ENCODE data around the gene SUN1.

Gene SUN1

DNA sequence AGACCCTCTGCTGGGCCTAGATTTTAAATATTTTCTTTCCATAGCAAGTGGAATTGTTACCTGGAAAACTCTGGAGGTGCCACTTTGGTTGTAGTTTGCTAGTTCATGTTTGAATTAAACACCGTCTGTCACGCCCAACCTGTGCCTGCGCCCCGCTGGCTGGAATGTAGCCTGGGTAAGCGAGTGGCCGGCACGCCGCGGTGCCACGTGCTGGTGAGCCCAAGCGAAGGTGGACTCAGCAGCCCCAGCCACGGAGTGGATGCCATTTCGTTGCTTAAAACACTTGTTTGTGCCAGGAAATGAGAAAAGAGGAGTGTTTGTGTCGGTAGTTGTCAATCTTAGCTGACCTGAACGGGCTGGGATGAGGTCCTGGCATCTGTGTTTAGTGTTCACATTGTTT, 46.8 kb downstream of the SUN1 start:
- DNase-seq: no peak

DNA sequence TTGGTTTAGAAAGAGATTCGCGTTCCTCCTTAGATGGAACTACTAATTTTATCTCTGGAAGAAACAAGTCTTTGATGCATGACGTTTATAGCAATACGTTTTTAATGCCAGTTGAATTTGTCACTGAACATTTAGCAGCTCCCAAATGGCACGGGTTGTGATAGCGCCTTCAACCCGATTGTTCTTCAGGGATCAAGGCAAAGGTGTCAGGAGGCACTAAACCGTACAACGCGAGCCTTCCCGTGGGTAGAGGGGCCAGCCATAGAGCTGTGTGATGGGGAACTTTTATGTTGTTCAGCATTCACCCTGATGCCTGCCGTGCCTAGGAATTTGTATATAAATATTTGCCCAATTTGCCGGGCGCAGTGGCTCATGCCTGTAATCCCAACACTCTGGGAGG, 47.4 kb downstream of the SUN1 start:
- DNase-seq: no peak

DNA sequence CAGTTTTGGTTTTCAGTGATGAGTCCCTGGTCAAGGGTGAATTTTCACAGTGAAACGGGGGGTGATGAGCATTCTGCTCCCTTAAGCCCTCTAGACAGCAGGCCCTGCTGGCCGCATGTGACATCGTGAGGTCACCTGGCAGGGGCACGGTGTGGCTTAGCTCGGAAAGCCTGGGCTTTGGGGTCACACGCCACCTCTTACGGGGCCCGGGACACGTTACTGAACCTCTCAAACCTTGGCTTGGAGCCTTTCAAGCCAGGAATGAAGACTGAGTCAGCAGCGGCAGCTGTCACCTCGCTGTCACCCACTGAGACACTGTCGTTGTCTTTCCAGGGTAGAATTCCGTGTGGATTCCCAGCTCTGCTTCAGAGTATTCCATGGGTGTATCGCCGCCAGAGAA, 48.2 kb downstream of the SUN1 start:
- no peak for DNase-seq

DNA sequence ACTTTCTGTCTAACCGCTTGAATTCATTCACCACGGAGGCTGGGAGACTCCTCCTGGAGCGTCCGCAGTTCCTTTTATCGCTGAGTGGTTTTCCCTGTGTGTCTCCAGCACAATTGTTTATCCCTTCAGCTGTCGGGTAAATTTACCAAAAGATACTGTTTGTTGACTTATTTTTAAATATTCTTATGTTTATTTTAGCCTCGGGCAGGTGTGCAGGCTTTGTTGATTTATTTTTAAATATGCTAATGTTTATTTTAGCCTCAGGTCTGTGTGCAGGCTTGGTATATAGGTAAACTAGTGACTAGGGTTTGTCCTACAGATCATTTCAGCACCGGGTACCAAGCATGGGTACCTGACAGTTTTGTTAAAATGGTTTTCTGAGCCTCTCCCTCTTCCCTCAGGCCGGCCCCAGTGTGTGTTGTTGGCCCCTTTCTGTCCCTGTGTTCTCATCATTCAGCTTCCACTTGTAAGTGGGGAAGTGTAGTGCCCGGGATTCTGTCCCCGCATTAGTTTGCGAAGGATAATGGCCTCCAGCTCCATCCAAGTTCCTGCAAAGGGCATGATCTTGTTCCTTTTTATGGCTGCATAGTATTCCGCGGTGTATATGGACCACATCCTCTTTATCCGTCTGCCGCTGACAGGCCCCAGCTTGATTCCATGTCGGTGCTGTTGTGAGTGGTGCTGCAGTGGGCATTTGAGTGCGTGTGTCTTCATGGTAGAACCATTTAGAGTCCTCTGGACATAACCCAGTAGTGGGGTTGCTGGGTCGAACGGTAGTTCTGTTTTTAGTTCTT, 49.4 kb downstream of the SUN1 start:
- no peak for DNase-seq

DNA sequence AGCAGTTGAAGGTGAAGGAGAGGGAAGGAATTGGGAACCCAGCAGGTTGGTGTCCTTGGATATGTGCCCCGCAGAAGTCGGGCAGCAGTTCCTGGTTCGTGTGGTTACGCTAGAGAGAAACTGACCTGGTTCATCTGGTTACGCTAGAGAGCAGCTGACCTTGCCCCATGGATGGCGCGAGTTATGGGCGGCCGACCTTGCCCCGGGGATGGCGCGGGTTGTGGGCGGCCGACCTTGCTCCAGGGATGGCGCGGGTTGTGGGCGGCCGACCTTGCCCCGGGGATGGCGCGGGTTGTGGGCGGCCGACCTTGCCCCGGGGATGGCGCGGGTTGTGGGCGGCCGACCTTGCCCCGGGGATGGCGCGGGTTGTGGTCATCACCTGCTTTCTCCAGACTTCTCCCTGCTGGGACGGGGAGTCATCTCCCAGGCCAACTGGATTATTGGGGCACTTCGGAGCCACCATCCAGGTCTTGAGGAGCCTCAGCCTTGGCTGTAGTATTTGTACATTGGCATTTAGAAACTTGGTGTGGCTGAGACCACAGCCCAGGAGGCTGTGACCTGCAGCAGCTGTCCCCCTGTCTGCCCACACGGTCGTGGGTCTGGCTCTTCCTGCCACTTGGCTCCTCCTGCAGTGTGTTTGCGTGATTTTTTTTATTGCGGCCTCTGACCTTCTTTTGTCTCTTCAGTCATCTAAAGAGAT, 50.2 kb downstream of the SUN1 start:
- DNase-seq: no peak

DNA sequence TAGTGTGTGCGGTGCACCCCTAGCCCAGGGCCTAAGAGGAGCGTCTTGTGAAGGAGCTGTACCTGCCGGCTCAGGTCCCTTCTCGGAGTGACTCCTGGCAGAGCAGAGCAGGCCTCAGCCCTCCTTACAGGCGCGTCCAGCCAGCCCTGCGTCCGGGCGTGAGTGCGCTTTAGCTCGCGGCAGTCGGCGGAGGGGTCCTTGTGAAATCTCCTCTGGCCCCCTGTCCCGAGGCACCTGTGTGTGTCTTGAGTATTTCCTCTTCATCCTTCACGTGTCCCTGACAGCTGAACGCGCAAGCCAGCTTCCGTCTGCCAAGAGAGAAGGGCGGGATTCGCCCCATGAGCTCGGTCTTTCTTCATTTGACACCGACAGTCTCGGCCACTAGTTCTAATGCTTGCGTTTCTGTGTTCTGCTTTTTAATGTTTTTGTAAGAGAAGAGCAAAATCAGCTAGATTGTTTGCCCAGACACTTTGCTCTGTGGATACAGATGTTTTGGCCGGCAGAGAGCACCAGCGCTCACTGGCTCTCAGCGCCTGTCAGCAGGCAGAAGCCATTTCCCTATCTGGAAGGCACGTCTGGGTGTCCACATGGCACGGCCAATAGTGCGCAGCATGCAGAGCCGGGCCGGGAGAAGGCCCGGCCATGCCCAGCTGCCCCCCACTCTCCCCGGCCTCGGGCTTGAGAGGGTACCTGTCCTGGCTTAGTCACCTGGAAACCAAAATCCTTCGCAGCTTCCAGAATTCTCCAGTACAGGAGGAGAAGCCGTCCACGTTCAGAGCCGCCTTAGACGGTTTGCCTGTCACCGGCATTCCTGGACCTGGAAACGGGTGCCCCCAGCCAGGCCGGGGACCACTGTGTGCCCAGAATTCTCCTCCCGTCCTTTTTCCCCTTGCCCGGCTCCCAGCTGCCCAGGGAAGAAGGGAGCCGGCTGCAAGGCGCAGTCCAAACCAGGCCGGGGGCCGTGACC, 51.1 kb downstream of the SUN1 start:
- no peak for DNase-seq

DNA sequence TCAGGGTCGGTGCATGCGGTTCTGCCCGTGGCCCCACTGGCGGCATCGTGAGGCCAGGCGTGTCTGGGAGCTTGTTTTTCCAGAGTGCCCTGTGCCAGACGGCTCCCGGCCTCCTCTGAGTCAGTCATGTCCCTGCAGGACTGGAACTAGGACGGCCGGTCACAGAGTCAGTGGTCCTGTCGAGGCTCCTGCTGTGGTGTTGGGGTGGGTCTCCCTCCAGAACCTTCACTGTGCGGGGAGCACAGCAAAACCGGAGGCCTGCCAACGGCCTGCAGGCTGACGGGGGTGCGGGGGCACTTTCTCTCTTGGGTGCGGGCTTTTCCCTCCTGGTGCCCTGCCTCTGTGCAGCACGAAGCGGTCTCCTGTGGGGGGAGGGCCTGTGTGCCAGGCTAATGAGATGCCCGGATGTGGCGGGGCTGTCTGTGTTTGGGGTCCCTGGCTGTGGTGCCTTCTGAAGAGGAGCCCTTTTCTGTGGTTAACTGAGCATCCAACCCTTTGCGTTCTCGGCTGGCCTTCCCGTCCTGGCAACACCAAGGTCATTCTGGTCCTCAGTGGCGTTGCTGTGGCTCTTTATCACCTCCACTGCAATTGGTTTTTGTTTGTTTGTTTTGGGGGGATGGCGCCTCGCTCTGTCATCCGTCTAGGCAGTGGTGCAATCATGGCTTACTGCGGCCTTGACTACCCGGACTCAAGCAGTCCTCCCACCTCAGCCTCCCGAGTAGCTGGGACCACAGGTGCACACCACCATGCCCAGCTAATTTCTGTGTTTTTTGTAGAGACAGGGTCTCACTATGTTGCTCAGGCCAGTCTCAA, 52.1 kb downstream of the SUN1 start:
- no peak for DNase-seq

DNA sequence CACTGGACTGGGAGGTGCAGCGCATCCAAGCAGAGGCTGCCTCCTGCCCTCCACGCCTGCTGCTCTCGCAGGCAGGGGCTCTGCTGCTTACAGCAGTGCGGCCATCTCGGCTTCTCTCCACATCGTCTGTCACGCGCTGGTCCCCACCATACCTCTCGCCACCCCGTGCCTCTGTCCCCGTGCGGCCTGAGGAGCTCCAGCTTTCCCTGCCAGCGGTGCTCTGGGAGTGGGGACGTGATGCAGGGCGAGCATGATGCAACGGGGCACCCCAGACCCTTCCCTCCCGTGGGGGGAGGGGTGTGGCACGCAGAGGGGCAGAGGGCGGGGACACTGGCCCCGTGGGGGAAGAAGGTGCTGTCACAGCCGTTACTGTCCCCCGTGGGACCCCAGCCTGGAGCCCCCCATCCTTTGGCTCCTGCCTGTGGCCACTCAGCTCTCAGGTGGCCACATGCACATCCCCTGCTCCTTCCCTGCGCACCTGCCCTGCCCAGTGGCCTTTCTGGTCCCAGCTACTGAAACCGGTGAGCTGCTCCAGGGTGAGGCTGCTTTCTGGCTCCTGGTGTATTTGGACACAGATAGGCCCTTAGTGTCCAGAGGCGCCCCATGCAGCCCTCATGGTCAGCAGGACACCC, 53.1 kb downstream of the SUN1 start:
- no peak for DNase-seq

DNA sequence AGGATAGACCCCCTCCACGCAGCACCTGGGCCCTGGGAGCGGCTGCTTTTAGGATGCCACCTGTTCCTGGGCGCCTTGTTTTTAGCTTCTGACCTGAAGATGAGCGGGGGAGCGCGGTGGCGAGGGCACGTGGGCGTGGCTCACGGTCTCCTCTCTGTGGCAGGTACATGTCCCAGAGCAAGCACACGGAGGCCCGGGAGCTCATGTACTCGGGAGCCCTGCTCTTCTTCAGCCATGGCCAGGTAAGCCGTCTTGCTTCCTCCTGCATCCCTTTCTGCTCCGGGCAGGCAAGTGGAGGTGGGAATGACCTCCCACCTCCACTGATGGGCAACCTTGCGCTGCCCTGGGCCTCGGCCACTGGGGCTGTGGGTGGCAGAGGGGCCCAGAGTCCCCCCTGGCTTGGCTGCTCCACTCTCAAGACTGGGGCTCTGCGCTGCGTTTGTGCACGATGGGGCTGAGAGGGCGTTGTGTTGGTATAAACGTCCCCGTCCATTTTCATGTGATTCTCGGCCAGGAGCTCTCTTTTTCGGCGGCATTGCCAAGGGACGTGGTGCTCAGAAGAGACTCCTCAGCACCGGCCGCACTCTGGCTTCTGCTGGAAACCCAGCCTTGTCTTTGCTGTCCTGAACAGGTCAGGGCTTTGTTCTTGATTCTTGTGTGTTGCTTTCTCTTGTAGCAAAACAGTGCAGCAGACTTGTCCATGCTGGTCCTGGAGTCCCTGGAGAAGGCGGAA, 53.8 kb downstream of the SUN1 start:
- DNase-seq: no peak

DNA sequence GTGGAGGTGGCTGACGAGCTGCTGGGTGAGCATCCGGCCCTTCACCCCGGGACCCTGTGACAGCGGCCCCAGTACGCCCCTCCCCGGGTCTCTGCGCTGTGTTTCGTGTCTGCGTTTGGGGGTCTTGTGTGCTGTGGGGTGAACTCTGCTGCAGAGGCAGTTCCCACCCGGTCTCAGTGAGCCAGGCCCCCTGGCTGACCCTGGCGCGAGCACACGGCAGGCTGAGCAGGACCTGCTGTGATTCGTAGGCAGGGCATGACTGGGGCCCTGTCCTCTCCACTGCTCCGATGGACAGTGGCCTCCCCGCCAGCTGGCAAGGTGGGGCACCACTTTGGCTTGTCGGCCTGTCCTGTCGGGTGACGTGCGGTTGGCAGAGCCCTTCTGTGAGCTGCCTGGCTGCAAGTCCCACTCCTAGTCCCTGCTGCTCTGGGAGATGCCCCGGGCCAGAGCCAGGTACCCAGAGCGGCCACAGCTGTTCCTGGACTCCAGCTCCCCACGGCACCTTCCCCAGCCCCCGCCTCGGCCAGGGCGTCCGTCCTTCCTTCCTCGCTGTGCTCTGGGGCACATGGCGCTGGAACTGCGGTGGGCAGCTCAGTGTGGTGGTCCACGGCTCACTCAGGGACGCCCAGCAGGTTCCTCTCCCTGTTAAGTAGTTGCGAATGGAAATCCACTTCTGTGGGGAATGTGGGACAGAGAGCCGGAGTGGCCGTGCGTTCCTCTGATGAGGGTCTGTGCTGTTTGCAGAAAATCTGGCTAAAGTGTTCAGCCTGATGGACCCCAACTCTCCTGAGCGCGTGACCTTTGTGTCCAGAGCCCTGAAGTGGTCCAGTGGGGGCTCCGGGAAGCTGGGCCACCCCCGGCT, 54.6 kb downstream of the SUN1 start:
- DNase-seq: no peak

DNA sequence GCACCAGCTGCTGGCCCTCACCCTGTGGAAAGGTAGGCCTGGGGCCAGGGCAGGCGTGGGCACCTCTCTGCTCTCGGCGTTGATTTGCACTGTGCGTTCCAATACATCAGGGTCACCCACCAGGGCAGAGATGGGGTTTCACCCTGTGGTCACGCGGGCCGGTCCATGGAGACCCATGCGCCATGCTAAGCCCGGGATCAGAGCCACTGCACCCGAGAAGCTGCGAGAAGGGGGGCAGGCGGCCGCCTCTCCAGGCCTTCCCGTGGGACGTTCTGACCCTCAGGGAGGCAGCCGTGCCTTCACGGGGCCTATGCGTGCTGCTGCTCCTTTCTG, 55.2 kb downstream of the SUN1 start:
- no peak for DNase-seq

DNA sequence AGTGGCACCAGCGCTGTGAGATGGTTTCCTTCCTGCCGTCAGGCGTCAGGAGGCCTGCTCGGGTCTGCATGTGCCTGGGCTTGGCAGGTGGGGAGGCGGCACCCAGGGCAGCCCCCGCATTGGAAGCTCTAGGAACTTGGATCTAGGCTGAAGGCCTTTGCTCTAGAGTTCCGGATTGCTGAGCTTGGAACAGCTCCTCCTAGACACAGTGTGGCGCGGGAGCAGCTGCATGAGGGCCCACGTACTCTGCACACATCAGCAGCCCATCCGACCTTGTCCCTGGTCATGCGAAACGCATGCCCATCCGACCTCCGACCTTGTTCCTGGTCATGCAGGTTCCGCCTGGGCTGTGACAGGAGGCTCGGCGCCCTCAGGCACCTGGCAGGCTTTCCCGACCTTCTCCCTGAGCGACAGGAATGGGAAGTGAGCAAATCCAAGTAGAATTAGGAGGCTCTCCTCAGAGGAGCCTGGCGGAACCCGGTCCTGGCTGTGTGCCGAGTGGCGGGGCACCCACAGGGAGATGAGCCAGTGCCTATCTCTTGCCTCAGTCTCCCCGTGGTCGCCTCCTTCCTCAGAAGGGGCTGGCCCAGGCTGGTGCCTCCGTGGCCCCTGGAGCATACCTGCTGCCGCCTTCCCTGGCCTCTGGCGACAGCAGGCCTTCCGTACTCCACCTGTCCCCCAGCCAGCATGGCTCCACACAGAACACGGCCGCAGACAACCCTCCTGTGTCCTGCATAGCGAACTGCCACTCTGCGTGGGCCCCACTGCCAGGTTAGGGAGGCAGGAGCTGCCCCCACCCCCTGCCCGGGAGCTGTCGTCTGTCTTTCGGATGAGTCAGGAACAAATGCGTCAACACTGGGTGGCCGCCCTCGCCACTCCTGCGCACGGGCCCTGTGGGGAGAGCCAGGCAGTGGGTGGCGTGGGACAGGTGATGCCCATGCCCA, 56.1 kb downstream of the SUN1 start:
- DNase-seq: no peak

DNA sequence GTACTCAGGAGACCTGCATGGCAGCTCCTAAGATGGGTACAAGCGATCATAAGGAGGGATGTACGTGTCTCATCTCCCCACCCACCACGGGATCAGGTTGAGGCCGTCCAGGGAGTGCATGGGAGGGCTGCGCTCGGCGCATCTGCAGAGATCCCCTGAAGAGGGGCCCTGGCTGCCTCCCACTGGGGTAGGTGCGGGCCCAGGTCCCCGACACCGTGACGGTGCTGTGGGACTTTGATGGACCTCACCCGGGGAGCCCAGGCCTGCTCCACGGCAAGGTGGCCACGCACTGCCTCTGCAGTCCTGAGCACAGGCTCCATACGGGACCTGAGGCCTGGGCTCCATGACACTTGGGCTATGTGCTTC, 56.7 kb downstream of the SUN1 start:
- no peak for DNase-seq

DNA sequence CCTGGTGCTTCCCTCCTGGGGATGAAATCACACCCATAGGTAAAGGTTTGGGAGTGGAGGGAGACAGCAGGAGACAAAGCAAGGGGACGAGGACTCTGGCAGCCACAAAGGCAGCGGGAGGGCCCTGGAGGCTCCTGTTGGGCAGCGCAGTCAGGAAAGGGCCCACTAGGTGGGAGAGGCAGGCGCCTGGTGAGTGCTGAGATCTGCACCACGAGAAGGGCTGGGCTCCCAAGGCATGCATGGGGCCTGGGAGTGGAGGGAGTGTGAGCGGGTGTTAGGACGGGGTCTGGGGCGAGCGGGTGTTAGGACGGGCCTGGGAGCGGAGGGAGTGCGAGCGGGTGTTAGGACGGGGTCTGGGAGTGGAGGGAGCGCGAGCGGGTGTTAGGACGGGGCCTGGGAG, 57.1 kb downstream of the SUN1 start:
- DNase-seq: no peak

DNA sequence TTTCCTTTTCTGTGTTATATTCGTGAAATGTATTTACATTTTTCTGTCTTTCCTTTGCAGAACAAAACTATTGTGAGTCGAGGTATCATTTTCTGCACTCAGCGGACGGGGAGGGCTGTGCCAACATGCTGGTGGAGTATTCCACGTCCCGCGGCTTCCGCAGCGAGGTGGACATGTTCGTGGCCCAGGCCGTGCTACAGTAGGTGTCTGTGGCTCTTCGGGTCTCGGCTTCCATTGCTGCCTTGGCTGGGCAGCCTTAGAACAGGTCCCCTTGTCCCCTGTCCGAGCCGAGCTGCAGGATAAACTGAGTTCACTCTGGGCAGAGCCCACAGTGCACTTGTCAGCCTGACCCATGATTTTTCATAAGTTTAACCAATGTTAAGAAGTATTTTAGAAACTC, 58.6 kb downstream of the SUN1 start:
- DNase-seq: no peak

DNA sequence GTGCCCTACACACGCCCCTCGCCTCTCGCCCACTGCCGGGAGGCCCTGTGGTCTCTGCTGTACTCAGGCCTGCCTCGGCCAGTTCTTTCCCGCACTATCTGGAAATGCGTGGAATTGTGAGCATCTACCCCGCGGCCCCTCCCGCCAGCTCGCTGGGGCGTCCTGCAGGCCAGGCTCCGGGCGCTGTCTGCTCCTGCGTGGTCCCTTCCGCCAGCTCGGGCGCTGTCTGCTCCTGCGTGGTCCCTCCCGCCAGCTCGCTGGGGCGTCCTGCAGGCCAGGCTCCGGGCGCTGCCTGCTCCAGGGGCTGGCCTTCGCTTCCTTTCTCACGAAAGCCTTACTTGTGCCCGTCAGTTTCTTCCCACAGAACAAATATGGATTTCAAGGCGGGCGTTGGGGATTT, 59.0 kb downstream of the SUN1 start:
- DNase-seq: no peak

DNA sequence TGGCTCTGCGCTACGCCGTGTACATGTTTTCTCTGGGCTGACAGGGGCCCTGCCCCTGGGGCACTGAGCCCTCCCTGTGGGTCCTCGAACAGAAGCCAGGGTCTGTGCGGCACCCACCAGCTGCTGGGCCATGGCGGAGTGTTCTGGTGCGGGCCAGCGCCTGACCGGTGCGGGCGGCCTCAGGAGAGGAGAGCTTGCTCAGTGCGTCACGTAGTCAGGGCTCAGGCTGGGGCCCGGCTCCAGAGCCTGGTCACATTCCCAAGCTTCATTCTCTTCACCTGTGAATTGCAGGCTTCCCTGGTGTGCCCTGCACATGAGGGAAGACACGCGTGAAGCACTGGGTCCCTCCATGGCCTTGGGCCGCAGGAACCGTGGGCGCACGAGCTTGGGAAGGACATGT, 59.5 kb downstream of the SUN1 start:
- no peak for DNase-seq

DNA sequence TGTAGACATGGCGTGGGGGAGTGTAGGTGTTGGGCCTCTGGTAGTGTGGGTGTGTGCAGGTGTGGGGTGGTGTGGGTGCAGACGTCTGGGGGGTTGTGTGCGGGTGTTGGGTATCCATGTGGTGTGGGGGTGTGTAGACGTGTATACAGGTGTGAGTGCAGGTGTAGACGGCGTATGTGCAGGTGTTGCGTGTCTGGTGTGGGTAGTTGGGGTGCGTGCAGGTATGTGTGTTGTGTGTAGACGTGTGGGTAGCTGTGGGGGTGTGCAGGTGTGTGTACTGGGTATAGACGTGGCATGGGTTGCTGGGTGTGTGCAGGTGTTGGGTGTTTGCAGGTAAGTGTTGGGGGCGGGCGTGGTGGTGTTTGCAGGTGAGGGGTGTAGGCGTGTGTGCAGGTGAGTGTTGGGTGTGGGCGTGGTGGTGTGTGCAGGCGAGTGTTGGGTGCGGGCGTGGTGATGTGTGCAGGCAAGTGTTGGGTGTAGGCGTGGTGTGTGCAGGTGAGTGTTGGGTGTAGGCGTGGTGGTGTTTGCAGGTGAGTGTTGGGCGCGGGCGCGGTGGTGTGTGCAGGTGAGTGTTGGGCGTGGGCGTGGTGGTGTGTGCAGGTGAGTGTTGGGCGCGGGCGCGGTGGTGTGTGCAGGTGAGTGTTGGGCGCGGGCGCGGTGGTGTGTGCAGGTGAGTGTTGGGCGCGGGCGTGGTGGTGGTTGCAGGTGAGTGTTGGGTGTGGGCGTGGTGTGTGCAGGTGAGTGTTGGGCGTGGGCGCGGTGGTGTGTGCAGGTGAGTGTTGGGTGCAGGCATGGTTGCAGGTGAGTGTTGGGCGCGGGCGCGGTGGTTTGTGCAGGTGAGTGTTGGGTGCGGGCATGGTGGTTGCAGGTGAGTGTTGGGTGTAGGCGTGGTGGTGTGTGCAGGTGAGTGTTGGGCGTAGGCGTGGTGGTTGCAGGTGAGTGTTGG, 60.6 kb downstream of the SUN1 start:
- no peak for DNase-seq
